ENCODE measurements around the gene ECE1.
"Not testable (repeated sequence)": the region's sequence is repeated elsewhere in the genome, so short reads cannot be mapped to it uniquely, and the experiment has no call there.

The ECE1 gene

GRCh38 chr1:21190771-21191170 lies 99.5 kb downstream of the ECE1 start:
- in situ Hi-C loops (cut with MboI; ENCODE audit: low sequenced_read_pairs), result not testable (repeated sequence)

GRCh38 chr1:21189906-21190500 lies 100.3 kb downstream of the ECE1 start:
- in situ Hi-C loops (cut with MboI; ENCODE audit: low sequenced_read_pairs), result no loop called here

GRCh38 chr1:21189421-21189820 lies 100.8 kb downstream of the ECE1 start:
- in situ Hi-C loops (cut with MboI; ENCODE audit: low sequenced_read_pairs), result no loop called here

DNA sequence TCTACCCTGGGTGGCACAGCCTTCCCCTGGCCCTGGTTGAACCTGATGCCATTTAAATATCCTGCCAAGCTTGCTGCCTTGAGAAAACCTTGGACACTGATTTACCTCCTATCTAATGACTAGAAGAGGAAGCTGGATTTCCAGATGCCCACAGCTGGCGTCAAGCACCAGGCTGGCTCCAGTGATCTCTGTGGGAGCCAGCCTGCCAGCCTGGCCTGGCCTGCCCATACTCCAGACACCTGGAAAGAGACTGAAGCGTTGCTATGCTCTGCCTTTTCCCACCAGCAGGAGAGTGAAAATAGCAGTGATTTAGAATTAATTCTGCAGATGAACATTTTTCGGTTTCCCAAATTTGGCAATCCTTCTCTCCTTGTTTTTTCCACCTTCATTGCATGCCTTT lies 102.0 kb downstream of the ECE1 start:
- in situ Hi-C loops (cut with MboI; ENCODE audit: low sequenced_read_pairs), result no loop called here

GRCh38 chr1:21185221-21185731 lies 105.0 kb downstream of the ECE1 start:
- in situ Hi-C loops (cut with MboI; ENCODE audit: low sequenced_read_pairs), result no loop called here

- in situ Hi-C loops (cut with MboI; ENCODE audit: low sequenced_read_pairs), result no loop called here
Observed at GRCh38 chr1:21184276-21184675, 106.0 kb downstream of the ECE1 start.

DNA sequence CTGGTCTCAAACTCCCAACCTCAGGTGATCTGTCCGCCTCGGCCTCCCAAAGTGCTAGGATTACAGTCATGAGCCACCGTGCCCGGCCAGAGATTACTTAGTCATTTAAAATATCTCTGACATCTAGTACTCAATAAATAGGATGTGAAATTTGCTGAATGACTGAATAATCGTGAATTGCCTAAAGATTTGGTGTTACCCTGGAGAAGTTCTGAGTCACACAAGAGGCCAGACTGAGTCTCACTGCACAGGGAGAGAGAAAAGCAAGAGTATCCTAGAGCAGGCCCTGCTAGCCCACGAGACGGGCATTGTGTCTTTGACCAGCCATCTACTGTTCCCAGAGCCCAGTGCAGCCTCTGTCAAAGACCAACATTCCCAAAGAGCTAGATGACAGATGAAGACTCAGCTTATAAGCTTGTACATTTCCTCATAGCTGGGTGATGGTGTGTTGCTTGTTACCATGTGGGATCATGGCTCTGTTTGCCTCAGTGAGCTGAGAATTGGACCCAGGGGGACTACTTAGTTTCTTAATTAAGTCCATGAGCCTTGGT lies 108.0 kb downstream of the ECE1 start:
- in situ Hi-C loops (cut with MboI; ENCODE audit: low sequenced_read_pairs), result no loop called here

GRCh38 chr1:21178271-21178670 lies 112.0 kb downstream of the ECE1 start:
- in situ Hi-C loops (cut with MboI; ENCODE audit: low sequenced_read_pairs), result not testable (repeated sequence)

GRCh38 chr1:21176586-21177555 lies 113.4 kb downstream of the ECE1 start, which contains the start of gene EIF4G3:
Gene EIF4G3, minus strand, starts transcription at chr1:21176897. Its CDS starts 174,155 bp downstream, at chr1:21002742.
- in situ Hi-C loops (cut with MboI; ENCODE audit: low sequenced_read_pairs), result no loop called here

GRCh38 chr1:21175670-21176581 lies 114.3 kb downstream of the ECE1 start:
- in situ Hi-C loops (cut with MboI; ENCODE audit: low sequenced_read_pairs), result no loop called here

- in situ Hi-C loops (cut with MboI; ENCODE audit: low sequenced_read_pairs), result no loop called here
Observed at GRCh38 chr1:21175324-21175669, 115.0 kb downstream of the ECE1 start.

- in situ Hi-C loops (cut with MboI; ENCODE audit: low sequenced_read_pairs), result no loop called here
Observed at GRCh38 chr1:21174654-21175323, 115.5 kb downstream of the ECE1 start.

DNA sequence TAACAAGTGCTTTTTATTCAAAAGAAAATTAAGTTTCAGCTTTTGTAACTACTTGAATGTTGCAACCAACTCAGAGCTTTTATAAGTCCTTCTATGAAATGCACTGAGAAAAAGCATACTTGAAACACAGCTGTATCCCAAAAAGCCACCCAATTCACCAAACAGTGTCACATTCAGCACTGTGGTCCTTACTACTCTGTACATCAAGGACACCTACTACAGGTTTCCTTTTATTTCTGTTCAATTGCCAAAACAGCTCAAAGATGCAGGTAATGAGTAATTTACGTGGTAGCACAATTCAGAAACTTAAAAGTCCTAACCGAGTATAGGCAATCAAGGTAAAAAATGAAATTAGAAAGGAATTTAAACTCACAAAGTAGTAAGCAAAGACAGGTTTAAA lies 116.0 kb downstream of the ECE1 start:
- in situ Hi-C loops (cut with MboI; ENCODE audit: low sequenced_read_pairs), result no loop called here

- in situ Hi-C loops (cut with MboI; ENCODE audit: low sequenced_read_pairs), result not testable (repeated sequence)
Observed at GRCh38 chr1:21173096-21173495, 117.2 kb downstream of the ECE1 start.

DNA sequence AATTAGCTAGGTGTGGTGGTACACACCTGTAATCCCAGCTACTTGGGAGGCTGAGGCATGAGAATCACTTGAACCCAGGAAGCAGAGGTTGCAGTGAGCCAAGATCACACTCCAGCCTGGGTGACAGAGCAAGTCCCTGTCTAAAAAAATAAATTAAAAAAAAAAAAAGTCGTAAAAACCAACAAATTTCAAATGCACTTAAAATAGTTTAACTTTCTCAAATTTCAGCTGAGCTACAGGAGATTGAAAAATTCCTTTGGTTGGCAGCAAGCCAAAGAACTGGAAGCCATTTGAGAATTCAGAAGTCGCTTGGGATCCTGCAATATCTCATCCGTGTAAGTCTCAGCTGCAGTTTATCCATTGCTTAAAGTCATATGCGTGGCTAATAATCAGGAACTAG lies 119.4 kb downstream of the ECE1 start:
- in situ Hi-C loops (cut with MboI; ENCODE audit: low sequenced_read_pairs), result not testable (repeated sequence)

DNA sequence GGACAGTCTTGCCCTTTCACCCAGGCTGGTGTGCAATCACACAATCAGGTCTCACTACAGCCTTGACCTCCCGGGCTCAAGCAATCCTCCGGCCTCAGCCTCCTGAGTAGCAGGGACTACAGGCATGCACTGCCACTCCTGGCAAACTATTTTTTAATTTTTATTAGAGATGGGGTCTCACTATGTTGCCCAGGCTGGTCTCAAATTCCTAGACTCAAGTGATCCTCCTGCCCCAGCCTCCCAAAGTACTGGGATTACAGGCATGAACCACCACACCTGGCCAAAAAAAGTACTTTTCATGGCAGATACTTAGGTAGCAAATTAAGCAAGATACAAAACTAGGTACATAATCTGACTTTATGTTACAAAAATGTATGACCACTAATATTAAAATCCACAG lies 121.8 kb downstream of the ECE1 start:
- in situ Hi-C loops (cut with MboI; ENCODE audit: low sequenced_read_pairs), result no loop called here

All from HL-60/S4 treated with retinoic acid at 250 ng/mL for 4 days and 3 days (cell line).